B cell (primary cell): ENCODE results near the gene EPHA10. TPM values are rescaled to one million over a fixed set of nuclear protein-coding genes. Genes with fewer than 3 reads are reported as not detected.

Source experiments
- ATAC-seq: fragments of 200-7000 bp; cut with Tn5 transposase; one replicate; pipeline ENCODE4 v1.10.0; 2021; ENCODE audit warnings: low read depth, mild to moderate bottlenecking, moderate number of reproducible peaks, moderate library complexity
- CTCF ChIA-PET: fragments of 350-600 bp; sonication (Branson Sonifier 250); formaldehyde crosslinking; loops from one replicate; lab custom pipeline; 2021; ENCODE audit warnings: antibody characterized with exemption, inconsistent platforms; lab: Charles Lee
- POLR2A ChIA-PET: fragments of 350-600 bp; sonication (Branson Sonifier 250); formaldehyde crosslinking; loops from one replicate; lab custom pipeline; 2021; ENCODE audit warnings: antibody characterized with exemption; lab: Charles Lee
- DNase-seq: peaks from one replicate; pipeline ENCODE4 v3.0.0; 2013
- H2AFZ ChIP-seq: 2 replicates; pipeline ENCODE4 v1.6.1; 2012; ENCODE audit warnings: mild to moderate bottlenecking, low read depth, low read length; ENCODE audit not compliant: insufficient read depth, poor library complexity, severe bottlenecking
- H3K27ac ChIP-seq, 2 donors: 1 replicate in 1 of 2; 2 replicates in 1 of 2; pipeline ENCODE4 v1.5.1; 2012 to 2013; ENCODE audit warnings: low read length in 2 of 2, mild to moderate bottlenecking in 2 of 2, moderate library complexity in 1 of 2
- H3K27me3 ChIP-seq, 4 experiments: fragments of 200-600 bp in 1 of 4; sonication (generic) in 1 of 4; replicated peaks in 1 of 4; 1 replicate in 2 of 4; 2 replicates in 2 of 4; pipeline versions ENCODE4 v1.6.1 to v1.7.0; 2013 to 2016; ENCODE audit warnings: low read length in 3 of 4, mild to moderate bottlenecking in 2 of 4, mixed read lengths in 1 of 4, moderate library complexity in 1 of 4; ENCODE audit not compliant: insufficient read depth in 4 of 4, control insufficient read depth in 3 of 4; ENCODE audit errors: control extremely low read depth in 1 of 4
- H3K36me3 ChIP-seq, 2 experiments: replicated peaks in 1 of 2; 1 replicate in 1 of 2; 2 replicates in 1 of 2; pipeline versions ENCODE4 v1.6.1 to v1.7.1; 2013; ENCODE audit warnings: low read length in 1 of 2; ENCODE audit not compliant: insufficient read depth in 2 of 2, control insufficient read depth in 1 of 2; ENCODE audit errors: control extremely low read depth in 1 of 2, extremely low read depth in 1 of 2
- H3K4me1 ChIP-seq, 2 donors: fragments of 200-600 bp in 1 of 2; sonication (generic) in 1 of 2; 1 replicate in 1 of 2; 2 replicates in 1 of 2; pipeline versions ENCODE4 v1.5.1 to v1.6.1; 2013 to 2017; ENCODE audit warnings: low read length in 2 of 2; ENCODE audit not compliant: control insufficient read depth in 2 of 2, insufficient read depth in 2 of 2
- H3K4me2 ChIP-seq: replicated peaks from 2 replicates; pipeline ENCODE3; 2012; ENCODE audit warnings: mild to moderate bottlenecking, low read depth, low read length; ENCODE audit not compliant: poor library complexity, severe bottlenecking
- H3K4me3 ChIP-seq, 5 experiments: fragments of 200-600 bp in 1 of 5; sonication (generic) in 1 of 5; 1 replicate in 3 of 5; 2 replicates in 2 of 5; pipeline versions ENCODE4 v1.5.1 to v1.7.0; 2011 to 2016; ENCODE audit warnings: low read length in 4 of 5, mild to moderate bottlenecking in 4 of 5, low read depth in 2 of 5, control low read depth in 1 of 5, moderate library complexity in 1 of 5; ENCODE audit not compliant: insufficient read depth in 1 of 5; ENCODE audit errors: control extremely low read depth in 1 of 5, extremely low read depth in 1 of 5
- H3K79me2 ChIP-seq: fragments of 200-600 bp; sonication (generic); one replicate; pipeline ENCODE4 v1.6.0; 2016; ENCODE audit warnings: low read length; ENCODE audit not compliant: control insufficient read depth, insufficient read depth
- H3K9ac ChIP-seq: fragments of 200-600 bp; sonication (generic); 2 replicates; pipeline ENCODE4 v1.6.1; 2017; ENCODE audit warnings: mild to moderate bottlenecking, low read length, moderate library complexity
- H3K9me3 ChIP-seq, 3 donors: one replicate each; pipeline versions ENCODE4 v1.6.1 to v1.7.1; 2013; ENCODE audit warnings: low read length in 2 of 3; ENCODE audit not compliant: control insufficient read depth in 2 of 3, insufficient read depth in 1 of 3; ENCODE audit errors: control extremely low read depth in 1 of 3
- H4K20me1 ChIP-seq: 2 replicates; pipeline ENCODE4 v1.6.0; 2012; ENCODE audit warnings: mild to moderate bottlenecking, low read length; ENCODE audit not compliant: insufficient read depth, control insufficient read depth, poor library complexity, severe bottlenecking
- H3K27ac Mint-ChIP-seq: one replicate; pipeline ENCODE4 v1.8.0; 2021; ENCODE audit warnings: mixed read lengths
- H3K27me3 Mint-ChIP-seq: one replicate; pipeline ENCODE4 v1.8.0; 2021; ENCODE audit warnings: mixed read lengths
- H3K4me1 Mint-ChIP-seq: one replicate; pipeline ENCODE4 v1.8.0; 2021; ENCODE audit warnings: mixed read lengths
- H3K4me3 Mint-ChIP-seq: one replicate; pipeline ENCODE4 v1.8.0; 2021; ENCODE audit warnings: mixed read lengths
- H3K9me3 Mint-ChIP-seq: one replicate; pipeline ENCODE4 v1.8.0; 2022; ENCODE audit warnings: mixed read lengths; ENCODE audit not compliant: insufficient read depth
- CTCF ChIP-seq: fragments of 200-600 bp; IDR thresholded peaks from one replicate; pipeline ENCODE4 v1.8.0; 2022; ENCODE audit warnings: antibody characterized with exemption, mild to moderate bottlenecking
- EZH2 ChIP-seq: IDR thresholded peaks from 2 replicates; pipeline ENCODE4 v1.6.1; 2012; ENCODE audit warnings: borderline replicate concordance, low read depth, mild to moderate bottlenecking, moderate library complexity, low read length; ENCODE audit not compliant: insufficient read depth, poor library complexity, severe bottlenecking
- WGBS: methylation state at CpG from one replicate; pipeline ENCODE4 v1.1.5; 2013; ENCODE audit warnings: missing lambda C conversion rate; ENCODE audit not compliant: insufficient coverage; 5-methylcytosine and 5-hydroxymethylcytosine counted together
- intact Hi-C: fragments of 100-400 bp; cut with micrococcal nuclease; formaldehyde crosslinking; loops from one replicate; pipeline ENCODE4 v1.10.0; 2022
- polyA plus RNA-seq: library from polyadenylated mRNA; depleted of rRNA; stranded (reverse); fragments of >200 nt; gene quantifications from 2 replicates; pipeline ENCODE4 v1.2.3, GENCODE V29; 2012
- total RNA-seq, 2 donors: library from RNA; stranded (reverse); fragments of 120-200 nt in 1 of 2; gene quantifications; 1 replicate in 1 of 2; 2 replicates in 1 of 2; pipeline versions ENCODE4 v1.2.3 to v1.2.4, GENCODE V29; 2013 to 2022

Gene EPHA10
- total and polyA plus RNA-seq, 2 donors (not counting 1 experiment from before 2014, with no cell fraction given), result 0.39 to 0.94 TPM

GRCh38 chr1:37692078-37692833 lies 72.7 kb downstream of the EPHA10 start, which contains the start of gene CDCA8:
Gene CDCA8 (plus strand): TSS chr1:37692516. CDS start chr1:37692691, 175 bp downstream.
- Histone ChIP-seq H3K4me1 (peaks cover 19 to 34% of the 10 kb centered on the region in 2 donors), H3K4me3 (peak within 1 kb of the TSS; percentile 52 to 91 (median 74)), H4K20me1 (no peaks in the 10 kb centered on the region), H3K4me2 (peak within 1 kb of the TSS; percentile 97), H2AFZ (peak within 1 kb of the TSS; percentile 100), H3K9me3 (no peaks in the 10 kb centered on the region), H3K27me3 (no peaks in the 10 kb centered on the region), H3K79me2 (peaks cover 29% of the 10 kb centered on the region), H3K36me3 (peaks cover 4% of the 10 kb centered on the region in 2 experiments), H3K27ac (peak within 1 kb of the TSS; percentile 19 to 65), H3K9ac (peak within 1 kb of the TSS; percentile 91)
- Mint-ChIP-seq H3K27ac (peak within 1 kb of the TSS; percentile 94), H3K27me3 (no peaks in the 10 kb centered on the region), H3K9me3 (no peaks in the 10 kb centered on the region), H3K4me3 (peak within 1 kb of the TSS; percentile 99), H3K4me1 (peaks cover 40% of the 10 kb centered on the region)
- ATAC-seq (peak; percentile 89), DNase-seq (peak; percentile 99)
- TF ChIP-seq EZH2 (no peak), CTCF (peak; percentile 67)
- under 1% methylated on average over 54 of the region's 54 CpGs for WGBS
- intact Hi-C loops, result loop anchor here (1.0 to 5.0 kb wide), 9 partner anchors 97 to 1545 kb away; partner anchors contain the start of genes GNL2, MANEAL, MEAF6 and MRPS15
- POLR2A ChIA-PET, result interaction anchor here (0.6 to 1.4 kb wide), 7 partner anchors 96 to 1469 kb away, joined by 3 to 5 read pairs (median 4); partner anchors contain the start of genes GNL2, MRPS15 and MTF1
- CTCF ChIA-PET, result interaction anchor here (0.9 to 3.1 kb wide), 5 partner anchors 10 to 298 kb away, joined by 3 to 18 read pairs (median 9); partner anchors contain the start of gene MTF1
